HepG2 (cell line): ENCODE results near the gene SERTAD3. TPM values are rescaled to one million over a fixed set of nuclear protein-coding genes. Genes with fewer than 3 reads are reported as not detected.

Experiments
- ATAC-seq: fragments of 200-7000 bp; cut with Tn5 transposase; 3 replicates; pipeline ENCODE4 v1.9.1; 2020; ENCODE audit warnings: mild to moderate bottlenecking, moderate library complexity
- BruUV-seq: library from RNA; stranded (reverse); fragments of 400-500 nt; replicated peaks from 2 replicates; lab custom pipeline; 2021; lab: Mats Ljungman, UMichigan
- CTCF ChIA-PET: fragments of 300-600 bp; formaldehyde crosslinking; extraction: SDS; loops from one replicate; lab custom pipeline; 2021; ENCODE audit warnings: low total read pairs, inconsistent platforms, low intra/inter-chr PET ratio; lab: Yijun Ruan, JAX
- POLR2A ChIA-PET: fragments of 350-600 bp; sonication (Branson Sonifier 250); formaldehyde crosslinking; loops from one replicate; lab custom pipeline; 2020; ENCODE audit warnings: antibody characterized with exemption, inconsistent platforms; lab: Yijun Ruan, JAX
- DNase-seq: peaks from one replicate; pipeline ENCODE4 v3.0.0-alpha.2; 2015; ENCODE audit warnings: low spot score
- FAIRE-seq: peaks from 3 replicates; lab custom pipeline; 2011; peaks lifted over from hg19 to GRCh38; lab: Jason Lieb, UNC
- H2AFZ ChIP-seq: one replicate; pipeline ENCODE4 v1.6.1; 2011; ENCODE audit warnings: low read length, inconsistent platforms
- H3K27ac ChIP-seq: fragments of 300-600 bp; 3 replicates; pipeline ENCODE4 v1.8.0; 2011; ENCODE audit warnings: mixed run types, mild to moderate bottlenecking, mixed read lengths, low read length, inconsistent platforms; ENCODE audit not compliant: insufficient read depth; ENCODE audit errors: extremely low read length
- H3K27me3 ChIP-seq, 2 experiments: fragments of 200-600 bp in 1 of 2; 2 replicates in 1 of 2; 3 replicates in 1 of 2; pipeline versions ENCODE4 v1.6.0 to v1.8.0; 2011; ENCODE audit warnings: low read length in 2 of 2, mild to moderate bottlenecking in 2 of 2, moderate library complexity in 2 of 2, inconsistent platforms in 1 of 2; ENCODE audit not compliant: insufficient read depth in 2 of 2, control insufficient read depth in 1 of 2
- H3K36me3 ChIP-seq, 2 experiments: fragments of 200-600 bp in 1 of 2; replicated peaks in 1 of 2; 2 replicates in 1 of 2; 3 replicates in 1 of 2; pipeline versions ENCODE4 v1.5.1 to v1.8.0; 2011; ENCODE audit warnings: low read length in 2 of 2, inconsistent platforms in 1 of 2; ENCODE audit not compliant: insufficient read depth in 2 of 2, control insufficient read depth in 1 of 2
- H3K4me1 ChIP-seq: 2 replicates; pipeline ENCODE4 v1.5.1; 2012; ENCODE audit warnings: low read length, inconsistent platforms; ENCODE audit not compliant: insufficient read depth
- H3K4me2 ChIP-seq: 2 replicates; pipeline ENCODE4 v1.6.0; 2011; ENCODE audit warnings: low read depth, low read length, inconsistent platforms
- H3K4me3 ChIP-seq, 3 experiments: fragments of 200-600 bp in 1 of 3; sonication (generic), shearing (Covaris generic) in 1 of 3; replicated peaks in 1 of 3; 2 replicates each; pipeline ENCODE4 v1.5.1; 2011 to 2016; ENCODE audit warnings: low read length in 3 of 3, inconsistent platforms in 2 of 3, low read depth in 2 of 3, mild to moderate bottlenecking in 2 of 3, control low read depth in 1 of 3, mixed read lengths in 1 of 3; ENCODE audit not compliant: insufficient read depth in 1 of 3
- H3K79me2 ChIP-seq: one replicate; pipeline ENCODE4 v1.6.1; 2011; ENCODE audit warnings: low read length, inconsistent platforms; ENCODE audit not compliant: insufficient read depth
- H3K9ac ChIP-seq: 2 replicates; pipeline ENCODE4 v1.6.0; 2011; ENCODE audit warnings: mild to moderate bottlenecking, low read depth, low read length, inconsistent platforms; ENCODE audit not compliant: insufficient read depth
- H3K9me3 ChIP-seq: 2 replicates; pipeline ENCODE4 v1.5.1; 2012; ENCODE audit warnings: mild to moderate bottlenecking, low read length
- H4K20me1 ChIP-seq: 2 replicates; pipeline ENCODE4 v1.6.0; 2011; ENCODE audit warnings: inconsistent platforms, mild to moderate bottlenecking, low read length, moderate library complexity; ENCODE audit not compliant: insufficient read depth
- DMAP1 ChIP-seq: IDR thresholded peaks from 2 replicates; pipeline ENCODE4 v1.6.1; 2016
- FOSL2 ChIP-seq: sonication (generic); formaldehyde crosslinking; IDR thresholded peaks from 2 replicates; pipeline ENCODE4 v1.4.0; 2020; ENCODE audit warnings: missing genetic modification reagents
- GMEB1 ChIP-seq: sonication (generic); formaldehyde crosslinking; IDR thresholded peaks from 2 replicates; pipeline ENCODE4 v1.5.1; 2020; ENCODE audit warnings: missing genetic modification reagents, mild to moderate bottlenecking, borderline replicate concordance
- JUNB ChIP-seq: sonication (generic); formaldehyde crosslinking; IDR thresholded peaks from 2 replicates; pipeline ENCODE4 v1.8.0; 2022; ENCODE audit warnings: missing genetic modification reagents, mild to moderate bottlenecking, borderline replicate concordance
- MAFG ChIP-seq: sonication (generic); formaldehyde crosslinking; IDR thresholded peaks from 2 replicates; pipeline ENCODE4 v1.5.1; 2020; ENCODE audit warnings: mild to moderate bottlenecking, missing genetic modification reagents
- MAFK ChIP-seq, 2 experiments: IDR thresholded peaks in 1 of 2; conservative IDR thresholded peaks in 1 of 2; 2 replicates each; pipeline ENCODE4 v1.6.1; 2011; ENCODE audit warnings: improper control_type of control experiment in 2 of 2, low read length in 2 of 2
- MED1 ChIP-seq: sonication (generic); formaldehyde crosslinking; IDR thresholded peaks from 2 replicates; pipeline ENCODE4 v1.4.0; 2020; ENCODE audit warnings: missing genetic modification reagents
- PPARG ChIP-seq: conservative IDR thresholded peaks from 2 replicates; pipeline ENCODE4 v1.6.1; 2016; ENCODE audit warnings: missing biosample characterization, missing genetic modification reagents
- RORA ChIP-seq: sonication (generic); formaldehyde crosslinking; IDR thresholded peaks from 2 replicates; pipeline ENCODE4 v1.5.0; 2020; ENCODE audit warnings: mild to moderate bottlenecking, missing genetic modification reagents, moderate library complexity
- ZBTB3 ChIP-seq: sonication (generic); formaldehyde crosslinking; IDR thresholded peaks from 2 replicates; pipeline ENCODE4 v1.4.0; 2020; ENCODE audit warnings: low read depth, mild to moderate bottlenecking, moderate library complexity, missing genetic modification reagents, borderline replicate concordance
- ZNF616 ChIP-seq: sonication (generic); formaldehyde crosslinking; IDR thresholded peaks from 2 replicates; pipeline ENCODE4 v1.5.0; 2020; ENCODE audit warnings: low read depth, mild to moderate bottlenecking, missing genetic modification reagents
- ZNF841 ChIP-seq: sonication (generic); formaldehyde crosslinking; IDR thresholded peaks from 2 replicates; pipeline ENCODE4 v1.8.1; 2023; ENCODE audit warnings: missing genetic modification reagents, borderline replicate concordance
- ZSCAN22 ChIP-seq: sonication (generic); formaldehyde crosslinking; IDR thresholded peaks from 2 replicates; pipeline ENCODE4 v1.4.0; 2020; ENCODE audit warnings: mild to moderate bottlenecking, missing genetic modification reagents
- WGBS: methylation state at CpG from one replicate; pipeline ENCODE4 v1.1.6; 2017; ENCODE audit warnings: low lambda C conversion rate; 5-methylcytosine and 5-hydroxymethylcytosine counted together
- in situ Hi-C: cut with HindIII; loops from 2 replicates; pipeline ENCODE4 v1.10.0; 2017; ENCODE audit warnings: low pct_unique_long_range_greater_than_20kb; ENCODE audit not compliant: extremely low pct_ligation_motif_present
- intact Hi-C: fragments of 100-400 bp; cut with micrococcal nuclease; formaldehyde crosslinking; loops from one replicate; pipeline ENCODE4 v1.10.0; 2022; ENCODE audit not compliant: unreplicated experiment
- polyA plus RNA-seq, 8 experiments: library from polyadenylated mRNA; depleted of rRNA in 3 of 8; stranded (reverse) in 7 of 8; unstranded in 1 of 8; fragments of >200 nt; fragmentation: Illumina TruSeq in 4 of 8; extraction: Trizol in 4 of 8; gene quantifications; 2 replicates each; pipeline versions ENCODE4 v1.2.1 to v1.2.3, GENCODE V29; 2011 to 2016; ENCODE audit warnings: low read depth in 4 of 8, missing spikeins in 1 of 8, mixed read lengths in 1 of 8; ENCODE audit not compliant: insufficient read depth in 1 of 8
- total RNA-seq, 5 experiments: library from RNA; depleted of rRNA; stranded (reverse); fragments of >200 nt; fragmentation: Illumina TruSeq; extraction: Trizol; gene quantifications; 2 replicates each; pipeline ENCODE4 v1.2.3, GENCODE V29; 2016; ENCODE audit warnings: low read depth in 1 of 5
- TF ChIP-seq, protein P1 (sequence below): sonication (generic); formaldehyde crosslinking; IDR thresholded peaks from 2 replicates; pipeline ENCODE4 v1.4.0; 2020; ENCODE audit warnings: missing genetic modification reagents
- TF ChIP-seq, protein P2 (sequence below): sonication (generic); formaldehyde crosslinking; IDR thresholded peaks from one replicate; pipeline ENCODE4 v1.5.1; 2020; ENCODE audit warnings: mild to moderate bottlenecking, missing genetic modification reagents; ENCODE audit errors: not compliant biosample characterization

Gene SERTAD3
- total and polyA plus RNA-seq, 2 of the 13 experiments (the other 11 are each of a cell fraction or from before 2014, with no cell fraction given), result 9.6 to 16.9 TPM

GRCh38 chr19:40474737-40475136, 30.6 kb upstream of the SERTAD3 start:
- H3K4me1 ChIP-seq, result no peaks in the 10 kb centered on the region
- H3K27ac ChIP-seq, result no peak overlapping the region
- POLR2A ChIA-PET, result no interaction called here
- H2AFZ ChIP-seq, result no peak overlapping the region
- 28% methylated on average over 4 of the region's 4 CpGs for WGBS
- H3K27me3 ChIP-seq, result no peaks in the 10 kb centered on the region
- no peak overlapping the region for H3K9ac ChIP-seq
- no peak for FAIRE-seq
- H3K4me3 ChIP-seq, result no peak overlapping the region
- no TSS peak for BruUV-seq
- H3K36me3 ChIP-seq, result no peaks in the 10 kb centered on the region
- no peaks in the 10 kb centered on the region for H3K79me2 ChIP-seq
- intact Hi-C loops (no loop called here), in situ Hi-C loops (no loop called here)
- no peak for ATAC-seq
- CTCF ChIA-PET, result no interaction called here
- DNase-seq, result no peak
- H3K9me3 ChIP-seq, result no peaks in the 10 kb centered on the region
- no peaks in the 10 kb centered on the region for H4K20me1 ChIP-seq
- no peak overlapping the region for H3K4me2 ChIP-seq
- TF ChIP-seq MED1 (no peak), RORA (no peak), FOSL2 (CRISPR knock-in tag) (no peak), ZNF841 (no peak), GMEB1 (no peak), ZNF616 (CRISPR knock-in tag) (no peak), ZBTB3 (CRISPR knock-in tag) (no peak), PPARG (no peak), JUNB (CRISPR knock-in tag) (no peak), ZSCAN22 (CRISPR knock-in tag) (no peak), MAFK (conservative IDR thresholded peaks at IDR 0.05 in 1 of 2, IDR thresholded peaks at IDR 0.05 in 1 of 2; ENCODE audit: low read length in 2 of 2) (no peak), MAFG (no peak), DMAP1 (no peak)
- TF ChIP-seq, protein P1, sequence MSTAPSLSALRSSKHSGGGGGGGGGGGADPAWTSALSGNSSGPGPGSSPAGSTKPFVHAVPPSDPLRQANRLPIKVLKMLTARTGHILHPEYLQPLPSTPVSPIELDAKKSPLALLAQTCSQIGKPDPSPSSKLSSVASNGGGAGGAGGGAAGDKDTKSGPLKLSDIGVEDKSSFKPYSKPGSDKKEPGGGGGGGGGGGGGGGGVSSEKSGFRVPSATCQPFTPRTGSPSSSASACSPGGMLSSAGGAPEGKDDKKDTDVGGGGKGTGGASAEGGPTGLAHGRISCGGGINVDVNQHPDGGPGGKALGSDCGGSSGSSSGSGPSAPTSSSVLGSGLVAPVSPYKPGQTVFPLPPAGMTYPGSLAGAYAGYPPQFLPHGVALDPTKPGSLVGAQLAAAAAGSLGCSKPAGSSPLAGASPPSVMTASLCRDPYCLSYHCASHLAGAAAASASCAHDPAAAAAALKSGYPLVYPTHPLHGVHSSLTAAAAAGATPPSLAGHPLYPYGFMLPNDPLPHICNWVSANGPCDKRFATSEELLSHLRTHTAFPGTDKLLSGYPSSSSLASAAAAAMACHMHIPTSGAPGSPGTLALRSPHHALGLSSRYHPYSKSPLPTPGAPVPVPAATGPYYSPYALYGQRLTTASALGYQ (CRISPR knock-in tag), result no peak
- TF ChIP-seq, protein P2, sequence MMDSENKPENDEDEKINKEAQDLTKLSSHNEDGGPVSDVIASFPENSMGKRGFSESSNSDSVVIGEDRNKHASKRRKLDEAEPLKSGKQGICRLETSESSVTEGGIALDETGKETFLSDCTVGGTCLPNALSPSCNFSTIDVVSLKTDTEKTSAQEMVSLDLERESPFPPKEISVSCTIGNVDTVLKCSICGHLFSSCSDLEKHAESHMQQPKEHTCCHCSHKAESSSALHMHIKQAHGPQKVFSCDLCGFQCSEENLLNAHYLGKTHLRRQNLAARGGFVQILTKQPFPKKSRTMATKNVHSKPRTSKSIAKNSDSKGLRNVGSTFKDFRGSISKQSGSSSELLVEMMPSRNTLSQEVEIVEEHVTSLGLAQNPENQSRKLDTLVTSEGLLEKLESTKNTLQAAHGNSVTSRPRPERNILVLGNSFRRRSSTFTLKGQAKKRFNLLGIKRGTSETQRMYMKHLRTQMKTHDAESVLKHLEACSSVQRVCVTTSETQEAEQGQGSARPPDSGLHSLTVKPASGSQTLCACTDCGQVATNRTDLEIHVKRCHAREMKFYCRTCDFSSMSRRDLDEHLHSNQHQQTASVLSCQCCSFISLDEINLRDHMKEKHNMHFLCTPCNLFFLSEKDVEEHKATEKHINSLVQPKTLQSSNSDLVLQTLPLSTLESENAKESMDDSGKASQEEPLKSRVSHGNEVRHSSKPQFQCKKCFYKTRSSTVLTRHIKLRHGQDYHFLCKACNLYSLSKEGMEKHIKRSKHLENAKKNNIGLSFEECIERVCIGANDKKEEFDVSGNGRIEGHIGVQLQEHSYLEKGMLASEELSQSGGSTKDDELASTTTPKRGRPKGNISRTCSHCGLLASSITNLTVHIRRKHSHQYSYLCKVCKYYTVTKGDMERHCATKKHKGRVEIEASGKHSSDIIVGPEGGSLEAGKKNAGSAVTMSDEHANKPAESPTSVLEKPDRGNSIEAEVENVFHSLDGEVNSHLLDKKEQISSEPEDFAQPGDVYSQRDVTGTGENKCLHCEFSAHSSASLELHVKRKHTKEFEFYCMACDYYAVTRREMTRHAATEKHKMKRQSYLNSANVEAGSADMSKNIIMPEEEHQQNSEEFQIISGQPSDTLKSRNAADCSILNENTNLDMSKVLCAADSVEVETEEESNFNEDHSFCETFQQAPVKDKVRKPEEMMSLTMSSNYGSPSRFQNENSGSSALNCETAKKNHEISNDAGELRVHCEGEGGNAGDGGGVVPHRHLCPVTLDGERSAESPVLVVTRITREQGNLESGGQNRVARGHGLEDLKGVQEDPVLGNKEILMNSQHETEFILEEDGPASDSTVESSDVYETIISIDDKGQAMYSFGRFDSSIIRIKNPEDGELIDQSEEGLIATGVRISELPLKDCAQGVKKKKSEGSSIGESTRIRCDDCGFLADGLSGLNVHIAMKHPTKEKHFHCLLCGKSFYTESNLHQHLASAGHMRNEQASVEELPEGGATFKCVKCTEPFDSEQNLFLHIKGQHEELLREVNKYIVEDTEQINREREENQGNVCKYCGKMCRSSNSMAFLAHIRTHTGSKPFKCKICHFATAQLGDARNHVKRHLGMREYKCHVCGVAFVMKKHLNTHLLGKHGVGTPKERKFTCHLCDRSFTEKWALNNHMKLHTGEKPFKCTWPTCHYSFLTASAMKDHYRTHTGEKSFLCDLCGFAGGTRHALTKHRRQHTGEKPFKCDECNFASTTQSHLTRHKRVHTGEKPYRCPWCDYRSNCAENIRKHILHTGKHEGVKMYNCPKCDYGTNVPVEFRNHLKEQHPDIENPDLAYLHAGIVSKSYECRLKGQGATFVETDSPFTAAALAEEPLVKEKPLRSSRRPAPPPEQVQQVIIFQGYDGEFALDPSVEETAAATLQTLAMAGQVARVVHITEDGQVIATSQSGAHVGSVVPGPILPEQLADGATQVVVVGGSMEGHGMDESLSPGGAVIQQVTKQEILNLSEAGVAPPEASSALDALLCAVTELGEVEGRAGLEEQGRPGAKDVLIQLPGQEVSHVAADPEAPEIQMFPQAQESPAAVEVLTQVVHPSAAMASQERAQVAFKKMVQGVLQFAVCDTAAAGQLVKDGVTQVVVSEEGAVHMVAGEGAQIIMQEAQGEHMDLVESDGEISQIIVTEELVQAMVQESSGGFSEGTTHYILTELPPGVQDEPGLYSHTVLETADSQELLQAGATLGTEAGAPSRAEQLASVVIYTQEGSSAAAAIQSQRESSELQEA (CRISPR knock-in tag), result no peak
